ENCODE measurements around the gene SEMA6A. TPM values are rescaled to one million over a fixed set of nuclear protein-coding genes. Genes with fewer than 3 reads are reported as not detected.

Gene SEMA6A
- total and polyA plus RNA-seq, 10 donors: 0.88 to 78.6 (median 30.4) TPM

- H3K27ac ChIP-seq: no peak overlapping the region
- WGBS, 5 donors: 66 to 81% (median 70%) methylated on average over 4 of the region's 4 CpGs
- H3K4me1 ChIP-seq: peaks cover 0 to 8% (median 4%) of the 10 kb centered on the region in 6 donors
These were observed 58.6 kb downstream of the SEMA6A start for GRCh38 chr5:116516021-116516420.

DNA sequence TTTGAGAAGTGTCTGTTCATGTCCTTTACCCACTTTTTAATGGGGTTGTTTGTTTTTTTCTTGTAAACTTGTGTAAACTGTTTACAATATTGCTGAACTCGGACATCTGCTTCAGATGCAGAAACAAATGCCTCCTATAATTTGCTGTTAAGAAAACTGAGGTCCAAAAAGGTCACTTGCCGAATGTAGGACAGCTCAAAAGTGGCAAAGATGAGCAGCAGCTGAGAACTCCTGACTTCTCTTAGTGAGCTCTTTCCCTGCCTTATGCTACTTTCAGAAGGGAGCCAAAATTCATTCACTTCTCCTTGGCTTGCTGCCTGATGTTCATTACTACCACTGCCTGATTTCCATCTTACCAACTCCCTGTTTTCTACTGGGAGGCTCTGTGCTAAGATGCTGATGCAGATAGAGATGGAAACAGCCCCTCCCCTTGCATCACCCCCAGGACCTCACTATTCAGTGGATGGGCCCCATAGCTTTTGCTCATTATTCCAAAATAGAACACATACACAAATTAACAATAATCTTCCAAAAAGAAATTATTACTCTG is 60.1 kb downstream of the SEMA6A start:
- WGBS, 5 donors: 63 to 94% (median 85%) methylated on average over 2 of the region's 2 CpGs
- DNase-seq: no peak
- intact Hi-C loops (cut with DNase I; ENCODE audit: low total_unique reads): no loop called here
- Histone ChIP-seq H3K9me3 (peaks cover 0 to 3% (median 0%) of the 10 kb centered on the region in 8 donors), H3K36me3 (no peaks in the 10 kb centered on the region), H3K4me1 (peaks cover 0 to 8% (median 4%) of the 10 kb centered on the region in 6 donors), H3K4me3 (no peak overlapping the region), H3K27me3 (replicated peaks in 1 of 7) (no peaks in the 10 kb centered on the region), H3K27ac (no peak overlapping the region)
- TF ChIP-seq POLR2A (IDR thresholded peaks at IDR 0.05): no peak
- TF ChIP-seq CTCF (IDR thresholded peaks at IDR 0.05 in 8 of 11, conservative IDR thresholded peaks at IDR 0.05 in 3 of 11): no peak
- TF ChIP-seq POLR2AphosphoS5 (IDR thresholded peaks at IDR 0.05): no peak

More at GRCh38 chr5:116516021-116516420, 58.6 kb downstream of the SEMA6A start:
- intact Hi-C loops (cut with DNase I; ENCODE audit: low total_unique reads): no loop called here
- TF ChIP-seq POLR2A (IDR thresholded peaks at IDR 0.05): no peak
- no peak for TF ChIP-seq POLR2AphosphoS5 (IDR thresholded peaks at IDR 0.05)
- no peak for TF ChIP-seq CTCF (IDR thresholded peaks at IDR 0.05 in 8 of 11, conservative IDR thresholded peaks at IDR 0.05 in 3 of 11)
- Histone ChIP-seq H3K9me3 (peaks cover 0 to 3% (median 0%) of the 10 kb centered on the region in 8 donors), H3K4me3 (no peak overlapping the region), H3K27me3 (replicated peaks in 1 of 7) (no peaks in the 10 kb centered on the region), H3K36me3 (no peaks in the 10 kb centered on the region)
- DNase-seq: no peak

DNA sequence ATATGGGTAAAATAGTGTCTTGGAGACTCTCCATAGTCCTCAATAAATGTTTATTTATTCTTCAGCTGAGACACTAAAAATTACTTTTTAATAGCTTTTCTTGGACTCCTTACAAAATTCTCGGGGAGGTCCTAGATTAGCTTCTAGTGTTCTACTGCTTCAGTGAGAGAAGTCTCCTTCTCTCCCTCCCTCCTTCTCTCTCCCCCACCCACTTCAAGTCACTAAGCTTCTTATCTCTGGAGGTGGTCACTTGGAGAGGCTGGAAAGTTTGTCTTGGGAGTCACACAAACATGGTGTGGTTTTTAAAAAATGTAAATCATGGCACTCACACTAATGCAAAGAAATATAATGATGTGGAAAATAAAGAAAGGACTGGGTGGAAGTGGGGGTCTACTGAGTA is 64.1 kb downstream of the SEMA6A start:
- no peak for TF ChIP-seq POLR2A (IDR thresholded peaks at IDR 0.05)
- no peak for TF ChIP-seq POLR2AphosphoS5 (IDR thresholded peaks at IDR 0.05)
- no peak for TF ChIP-seq CTCF (IDR thresholded peaks at IDR 0.05 in 8 of 11, conservative IDR thresholded peaks at IDR 0.05 in 3 of 11)
- WGBS, 5 donors: 76 to 91% (median 82%) methylated on average over 1 of the region's 1 CpG
- H3K4me1 ChIP-seq: peaks cover 0 to 5% (median 0%) of the 10 kb centered on the region in 6 donors

GRCh38 chr5:116509483-116510244 is 65.0 kb downstream of the SEMA6A start:
- Histone ChIP-seq H3K4me3 (no peak overlapping the region), H3K27ac (no peak overlapping the region), H3K9me3 (peaks cover 0 to 3% (median 0%) of the 10 kb centered on the region in 8 donors), H3K4me1 (peaks cover 0 to 5% (median 0%) of the 10 kb centered on the region in 6 donors), H3K27me3 (replicated peaks in 1 of 7) (no peaks in the 10 kb centered on the region), H3K36me3 (no peaks in the 10 kb centered on the region)
- no peak for TF ChIP-seq CTCF (IDR thresholded peaks at IDR 0.05 in 8 of 11, conservative IDR thresholded peaks at IDR 0.05 in 3 of 11)
- DNase-seq: no peak
- WGBS, 5 donors: 88 to 97% (median 91%) methylated on average over 6 of the region's 6 CpGs
- intact Hi-C loops (cut with DNase I; ENCODE audit: low total_unique reads): no loop called here

More for the DNA sequence above, 64.1 kb downstream of the SEMA6A start:
- DNase-seq: no peak
- Histone ChIP-seq H3K27ac (no peak overlapping the region), H3K36me3 (no peaks in the 10 kb centered on the region), H3K9me3 (peaks cover 0 to 3% (median 0%) of the 10 kb centered on the region in 8 donors), H3K4me3 (no peak overlapping the region), H3K27me3 (replicated peaks in 1 of 7) (no peaks in the 10 kb centered on the region)
- intact Hi-C loops (cut with DNase I; ENCODE audit: low total_unique reads): no loop called here
